ENCODE results near the gene NEDD4L. TPM values are rescaled to one million over a fixed set of nuclear protein-coding genes. Genes with fewer than 3 reads are reported as not detected.
"Not testable (repeated sequence)": the region's sequence is repeated elsewhere in the genome, so short reads cannot be mapped to it uniquely, and the experiment has no call there.

NEDD4L gene
- total RNA-seq, 1 donor from 2014 or later = 41.4 TPM

- H3K9me3 Mint-ChIP-seq = no peaks in the 10 kb centered on the region
- no peak overlapping the region for H3K27ac Mint-ChIP-seq (ENCODE audit: unreplicated experiment)
- DNase-seq (ENCODE audit: low read depth, low spot score) = no peak
- H3K4me1 Mint-ChIP-seq = peaks cover 22% of the 10 kb centered on the region
- no peak overlapping the region for H3K4me3 Mint-ChIP-seq
- H3K36me3 Mint-ChIP-seq (ENCODE audit: low read depth) = peaks cover 13% of the 10 kb centered on the region
- no peaks in the 10 kb centered on the region for H3K27me3 Mint-ChIP-seq (ENCODE audit: low read depth)
- TF ChIP-seq CTCF (conservative IDR thresholded peaks at IDR 0.05) = no peak
These were observed 334.7 kb downstream of the NEDD4L start for GRCh38 chr18:58378411-58379379.

GRCh38 chr18:58379443-58379842 lies 335.4 kb downstream of the NEDD4L start:
- Mint-ChIP-seq H3K9me3 (no peaks in the 10 kb centered on the region), H3K4me3 (no peak overlapping the region), H3K36me3 (ENCODE audit: low read depth) (peaks cover 10% of the 10 kb centered on the region), H3K27ac (ENCODE audit: unreplicated experiment) (peak overlapping the region; percentile 38), H3K4me1 (peaks cover 18% of the 10 kb centered on the region), H3K27me3 (ENCODE audit: low read depth) (no peaks in the 10 kb centered on the region)
- TF ChIP-seq CTCF (conservative IDR thresholded peaks at IDR 0.05) = no peak
- DNase-seq (ENCODE audit: low read depth, low spot score) = no peak

GRCh38 chr18:58380113-58380512 lies 336.1 kb downstream of the NEDD4L start:
- H3K4me1 Mint-ChIP-seq = peaks cover 11% of the 10 kb centered on the region
- H3K36me3 Mint-ChIP-seq (ENCODE audit: low read depth); H3K27ac Mint-ChIP-seq (ENCODE audit: unreplicated experiment); DNase-seq (ENCODE audit: low read depth, low spot score); H3K27me3 Mint-ChIP-seq (ENCODE audit: low read depth); H3K4me3 Mint-ChIP-seq; H3K9me3 Mint-ChIP-seq: not testable (repeated sequence)

- TF ChIP-seq CTCF (conservative IDR thresholded peaks at IDR 0.05) = no peak
- Mint-ChIP-seq H3K4me3 (no peak overlapping the region), H3K9me3 (no peaks in the 10 kb centered on the region), H3K36me3 (ENCODE audit: low read depth) (peaks cover 4% of the 10 kb centered on the region), H3K4me1 (peaks cover 7% of the 10 kb centered on the region), H3K27me3 (ENCODE audit: low read depth) (no peaks in the 10 kb centered on the region), H3K27ac (ENCODE audit: unreplicated experiment) (peak overlapping the region; percentile 73)
- DNase-seq (ENCODE audit: low read depth, low spot score) = no peak
These were observed 337.8 kb downstream of the NEDD4L start for GRCh38 chr18:58381676-58382411.

- Mint-ChIP-seq H3K36me3 (ENCODE audit: low read depth) (peaks cover 4% of the 10 kb centered on the region), H3K4me3 (no peak overlapping the region), H3K27ac (ENCODE audit: unreplicated experiment) (no peak overlapping the region), H3K27me3 (ENCODE audit: low read depth) (no peaks in the 10 kb centered on the region), H3K4me1 (peaks cover 7% of the 10 kb centered on the region), H3K9me3 (no peaks in the 10 kb centered on the region)
- TF ChIP-seq CTCF (conservative IDR thresholded peaks at IDR 0.05) = no peak
- no peak for DNase-seq (ENCODE audit: low read depth, low spot score)
These were observed 338.4 kb downstream of the NEDD4L start for GRCh38 chr18:58382446-58382845.
